ENCODE data around the gene IL16.

Gene IL16

GRCh38 chr15:81362790-81363189 lies 166.1 kb downstream of the IL16 start:
- Histone ChIP-seq H3K4me3 (ENCODE audit: low read depth, low read length) (no peak overlapping the region), H3K9ac (no peak overlapping the region), H3K27ac (no peak overlapping the region), H3K79me2 (no peaks in the 10 kb centered on the region), H2AFZ (no peak overlapping the region), H3K27me3 (ENCODE audit: control insufficient read depth, insufficient read depth, low read length) (no peaks in the 10 kb centered on the region), H3K9me3 (ENCODE audit: control insufficient read depth, low read length) (no peaks in the 10 kb centered on the region), H3K4me2 (ENCODE audit: low read length) (no peak overlapping the region), H3K36me3 (ENCODE audit: control insufficient read depth, insufficient read depth, low read length) (no peaks in the 10 kb centered on the region), H3K4me1 (no peaks in the 10 kb centered on the region)
- no peak for TF ChIP-seq CTCF (IDR thresholded peaks at IDR 0.05)

- no peak for TF ChIP-seq CTCF (IDR thresholded peaks at IDR 0.05)
- no peaks in the 10 kb centered on the region for H3K9me3 ChIP-seq (ENCODE audit: control insufficient read depth, low read length)
- H3K9ac ChIP-seq: no peak overlapping the region
- H3K4me2 ChIP-seq (ENCODE audit: low read length): no peak overlapping the region
- H3K27me3 ChIP-seq (ENCODE audit: control insufficient read depth, insufficient read depth, low read length): no peaks in the 10 kb centered on the region
- H3K36me3 ChIP-seq (ENCODE audit: control insufficient read depth, insufficient read depth, low read length): no peaks in the 10 kb centered on the region
- H3K27ac ChIP-seq: no peak overlapping the region
- H2AFZ ChIP-seq: no peak overlapping the region
- H3K79me2 ChIP-seq: no peaks in the 10 kb centered on the region
- H3K4me1 ChIP-seq: no peaks in the 10 kb centered on the region
- H3K4me3 ChIP-seq (ENCODE audit: low read depth, low read length): no peak overlapping the region
Observed at GRCh38 chr15:81363276-81363675, 166.6 kb downstream of the IL16 start.
